ENCODE results near the gene CYP3A5.
A peak's percentile ranks its signal among the peaks of the same experiment; 100 is the strongest.

Gene CYP3A5

GRCh38 chr7:99631295-99632109 is 48.3 kb downstream of the CYP3A5 start:
- H3K4me3 ChIP-seq (replicated peaks in 1 of 2; ENCODE audit: low read depth in 2 of 2, low read length in 2 of 2) = no peak overlapping the region
- TF ChIP-seq, protein P1, sequence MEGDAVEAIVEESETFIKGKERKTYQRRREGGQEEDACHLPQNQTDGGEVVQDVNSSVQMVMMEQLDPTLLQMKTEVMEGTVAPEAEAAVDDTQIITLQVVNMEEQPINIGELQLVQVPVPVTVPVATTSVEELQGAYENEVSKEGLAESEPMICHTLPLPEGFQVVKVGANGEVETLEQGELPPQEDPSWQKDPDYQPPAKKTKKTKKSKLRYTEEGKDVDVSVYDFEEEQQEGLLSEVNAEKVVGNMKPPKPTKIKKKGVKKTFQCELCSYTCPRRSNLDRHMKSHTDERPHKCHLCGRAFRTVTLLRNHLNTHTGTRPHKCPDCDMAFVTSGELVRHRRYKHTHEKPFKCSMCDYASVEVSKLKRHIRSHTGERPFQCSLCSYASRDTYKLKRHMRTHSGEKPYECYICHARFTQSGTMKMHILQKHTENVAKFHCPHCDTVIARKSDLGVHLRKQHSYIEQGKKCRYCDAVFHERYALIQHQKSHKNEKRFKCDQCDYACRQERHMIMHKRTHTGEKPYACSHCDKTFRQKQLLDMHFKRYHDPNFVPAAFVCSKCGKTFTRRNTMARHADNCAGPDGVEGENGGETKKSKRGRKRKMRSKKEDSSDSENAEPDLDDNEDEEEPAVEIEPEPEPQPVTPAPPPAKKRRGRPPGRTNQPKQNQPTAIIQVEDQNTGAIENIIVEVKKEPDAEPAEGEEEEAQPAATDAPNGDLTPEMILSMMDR (IDR thresholded peaks at IDR 0.05; ENCODE audit: low read depth, low read length) = no peak
- peak; percentile 14 to 28 for DNase-seq (ENCODE audit: low read depth in 2 of 2)

DNA sequence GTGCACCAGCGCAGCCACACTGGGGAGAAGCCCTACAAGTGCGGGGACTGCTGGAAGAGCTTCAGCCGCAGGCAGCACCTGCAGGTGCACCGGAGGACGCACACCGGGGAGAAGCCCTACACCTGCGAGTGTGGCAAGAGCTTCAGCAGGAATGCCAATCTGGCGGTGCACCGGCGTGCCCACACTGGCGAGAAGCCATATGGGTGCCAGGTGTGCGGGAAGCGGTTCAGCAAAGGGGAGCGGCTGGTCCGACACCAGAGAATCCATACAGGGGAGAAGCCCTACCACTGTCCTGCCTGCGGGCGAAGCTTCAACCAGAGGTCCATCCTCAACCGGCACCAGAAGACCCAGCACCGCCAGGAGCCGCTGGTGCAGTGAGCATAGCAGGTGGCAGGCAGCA is 50.2 kb downstream of the CYP3A5 start:
- TF ChIP-seq, protein P1 (IDR thresholded peaks at IDR 0.05; ENCODE audit: low read depth, low read length) = no peak
- DNase-seq (ENCODE audit: low read depth in 2 of 2) = no peak
- no peak overlapping the region for H3K4me3 ChIP-seq (replicated peaks in 1 of 2; ENCODE audit: low read depth in 2 of 2, low read length in 2 of 2)

DNA sequence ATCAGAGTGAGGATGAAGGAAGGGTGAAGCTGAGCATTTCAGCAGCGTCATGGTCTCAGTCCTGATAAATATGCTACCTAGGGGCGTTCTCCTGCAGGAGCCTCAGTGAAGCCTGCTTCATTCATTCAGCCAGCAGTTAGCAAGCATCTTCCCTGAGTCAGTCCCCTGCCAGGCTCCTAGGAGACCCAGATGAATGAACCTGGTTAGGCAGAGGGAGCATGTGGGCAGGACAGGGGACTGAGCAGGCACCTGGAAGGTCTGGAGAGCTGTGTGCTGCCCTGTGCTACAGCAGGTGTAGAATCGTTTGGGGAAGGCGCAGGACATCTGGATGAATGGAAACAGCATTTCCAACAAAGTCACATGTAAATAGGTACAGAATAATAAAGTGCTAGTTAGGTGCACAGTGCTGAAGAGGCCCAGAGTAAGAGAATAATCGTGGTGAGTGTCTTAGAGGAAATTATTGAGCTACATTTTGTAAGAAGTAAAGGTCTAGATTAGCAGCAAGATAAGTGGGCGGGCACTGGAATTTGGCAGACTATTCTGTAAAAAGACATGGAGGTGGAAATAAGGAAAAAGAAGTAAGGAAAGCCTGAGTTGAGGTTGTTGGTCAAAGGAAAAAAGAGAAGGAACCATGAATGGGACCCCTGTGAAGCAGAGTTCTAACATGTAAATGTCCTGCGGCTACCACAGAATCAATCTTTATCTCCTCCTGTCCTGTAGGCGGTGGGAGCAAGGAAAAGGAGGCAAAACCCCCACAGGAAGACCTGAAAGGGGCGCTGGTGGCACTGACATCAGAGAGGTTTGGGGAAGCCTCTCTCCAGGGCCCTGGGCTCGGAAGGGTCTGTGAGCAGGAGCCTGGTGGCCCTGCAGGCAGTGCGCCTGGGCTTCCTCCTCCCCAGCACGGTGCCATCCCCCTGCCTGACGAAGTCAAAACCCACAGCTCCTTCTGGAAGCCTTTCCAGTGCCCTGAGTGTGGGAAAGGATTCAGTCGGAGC is 51.0 kb downstream of the CYP3A5 start:
- TF ChIP-seq, protein P1 (IDR thresholded peaks at IDR 0.05; ENCODE audit: low read depth, low read length) = no peak
- no peak overlapping the region for H3K4me3 ChIP-seq (replicated peaks in 1 of 2; ENCODE audit: low read depth in 2 of 2, low read length in 2 of 2)
- no peak for DNase-seq (ENCODE audit: low read depth in 2 of 2)

GRCh38 chr7:99627513-99627912 is 52.3 kb downstream of the CYP3A5 start:
- DNase-seq (ENCODE audit: low read depth in 2 of 2) = no peak
- no peak overlapping the region for H3K4me3 ChIP-seq (replicated peaks in 1 of 2; ENCODE audit: low read depth in 2 of 2, low read length in 2 of 2)

GRCh38 chr7:99626661-99627060 is 53.1 kb downstream of the CYP3A5 start:
- DNase-seq (ENCODE audit: low read depth in 2 of 2) = no peak
- TF ChIP-seq, protein P1 (IDR thresholded peaks at IDR 0.05; ENCODE audit: low read depth, low read length) = no peak
- H3K4me3 ChIP-seq (replicated peaks in 1 of 2; ENCODE audit: low read depth in 2 of 2, low read length in 2 of 2) = no peak overlapping the region

More at GRCh38 chr7:99627513-99627912, 52.3 kb downstream of the CYP3A5 start:
- TF ChIP-seq, protein P1 (IDR thresholded peaks at IDR 0.05; ENCODE audit: low read depth, low read length) = no peak

DNA sequence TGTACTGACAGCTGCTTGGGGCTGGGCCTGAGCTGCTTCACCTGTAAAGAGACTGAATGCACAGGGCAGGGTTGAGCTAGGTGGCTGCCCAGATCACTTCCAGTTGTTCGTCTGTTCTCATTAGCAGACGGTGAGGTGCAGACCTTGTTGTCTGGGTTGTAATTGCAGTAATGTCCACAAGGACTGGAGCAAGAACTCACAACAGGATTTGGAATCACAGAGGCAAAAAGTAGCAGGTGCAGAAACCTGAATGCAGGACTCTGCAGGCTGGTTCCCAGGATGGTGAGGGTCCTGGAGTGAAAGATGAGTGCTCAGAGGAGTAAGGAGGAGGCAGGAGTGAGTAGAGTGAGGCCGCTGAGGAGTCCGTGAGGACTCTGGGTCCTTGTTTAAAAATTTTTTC is 53.8 kb downstream of the CYP3A5 start:
- TF ChIP-seq, protein P1 (IDR thresholded peaks at IDR 0.05; ENCODE audit: low read depth, low read length) = no peak
- no peak for DNase-seq (ENCODE audit: low read depth in 2 of 2)
- H3K4me3 ChIP-seq (replicated peaks in 1 of 2; ENCODE audit: low read depth in 2 of 2, low read length in 2 of 2) = no peak overlapping the region

All from cardiac fibroblast (primary cell).